SK-N-MC (cell line): ENCODE measurements around the gene CCL25.
"Not testable (repeated sequence)": the region's sequence is repeated elsewhere in the genome, so short reads cannot be mapped to it uniquely, and the experiment has no call there.

Experiments used
- DNase-seq: peaks from one replicate; pipeline ENCODE4 v3.0.0-alpha.2; 2011; ENCODE audit warnings: low read depth, low spot score
- H3K27ac ChIP-seq: fragments of 200-600 bp; sonication (generic); 2 replicates; pipeline ENCODE4 v1.5.1; 2016; ENCODE audit warnings: mixed run types
- H3K36me3 ChIP-seq: fragments of 200-600 bp; sonication (generic); 2 replicates; pipeline ENCODE4 v1.6.1; 2017; ENCODE audit warnings: antibody characterized with exemption, low read length, mixed read lengths; ENCODE audit not compliant: insufficient read depth
- H3K4me3 ChIP-seq: fragments of 200-600 bp; sonication (generic); 2 replicates; pipeline ENCODE4 v1.5.1; 2016
- H3K9ac ChIP-seq: fragments of 200-600 bp; sonication (generic); 2 replicates; pipeline ENCODE4 v1.8.0; 2017; ENCODE audit warnings: mixed run types, mixed read lengths; ENCODE audit not compliant: insufficient read length
- H3K9me3 ChIP-seq: fragments of 200-600 bp; sonication (generic); 2 replicates; pipeline ENCODE4 v1.6.1; 2017; ENCODE audit warnings: low read depth, mild to moderate bottlenecking, antibody characterized with exemption, low read length, moderate library complexity, mixed read lengths
- EZH2 ChIP-seq: fragments of 200-600 bp; sonication (generic); IDR thresholded peaks from one replicate; pipeline ENCODE4 v1.6.1; 2017; ENCODE audit warnings: antibody characterized with exemption
- FOXP2 ChIP-seq: optimal IDR thresholded peaks from 2 replicates; pipeline ENCODE3; 2011; ENCODE audit warnings: mild to moderate bottlenecking, moderate library complexity; ENCODE audit not compliant: insufficient read depth; ENCODE audit errors: extremely low read length, control extremely low read depth
- POLR2AphosphoS5 ChIP-seq: IDR thresholded peaks from 2 replicates; pipeline ENCODE4 v1.6.1; 2012; ENCODE audit warnings: mild to moderate bottlenecking, low read depth, low read length, borderline replicate concordance

The CCL25 gene

GRCh38 chr19:8097198-8097597, 44.6 kb downstream of the CCL25 start:
- Histone ChIP-seq H3K27ac (no peak overlapping the region), H3K36me3 (peaks cover 52% of the 10 kb centered on the region), H3K4me3 (no peak overlapping the region), H3K9me3 (peaks cover 17% of the 10 kb centered on the region; the same call in 1 of the 2 replicates), H3K9ac (no peak overlapping the region)
- TF ChIP-seq FOXP2 (no peak), EZH2 (no peak), POLR2AphosphoS5 (no peak)
- DNase-seq, result no peak

GRCh38 chr19:8097681-8098567, 45.4 kb downstream of the CCL25 start:
- no peak overlapping the region for H3K9ac ChIP-seq
- TF ChIP-seq FOXP2 (no peak), POLR2AphosphoS5 (no peak), EZH2 (no peak)
- H3K36me3 ChIP-seq, result peaks cover 57% of the 10 kb centered on the region
- peaks cover 17% of the 10 kb centered on the region; the same call in 1 of the 2 replicates for H3K9me3 ChIP-seq
- DNase-seq, result no peak
- H3K4me3 ChIP-seq, result no peak overlapping the region
- H3K27ac ChIP-seq, result no peak overlapping the region

GRCh38 chr19:8101311-8101710, 48.8 kb downstream of the CCL25 start:
- no peak overlapping the region for H3K27ac ChIP-seq
- H3K4me3 ChIP-seq, result no peak overlapping the region
- H3K9me3 ChIP-seq, result peaks cover 5% of the 10 kb centered on the region; the same call in 1 of the 2 replicates
- TF ChIP-seq FOXP2, result no peak
- no peak for TF ChIP-seq EZH2
- TF ChIP-seq POLR2AphosphoS5, result no peak
- peaks cover 45% of the 10 kb centered on the region for H3K36me3 ChIP-seq
- H3K9ac ChIP-seq, result no peak overlapping the region
- DNase-seq, result no peak

- not testable (repeated sequence) for H3K9me3 ChIP-seq, H3K27ac ChIP-seq, DNase-seq, H3K4me3 ChIP-seq, H3K9ac ChIP-seq
- peaks cover 45% of the 10 kb centered on the region for H3K36me3 ChIP-seq
Observed at GRCh38 chr19:8101910-8102309, 49.4 kb downstream of the CCL25 start.

GRCh38 chr19:8105471-8105870, 52.9 kb downstream of the CCL25 start:
- no peak for DNase-seq
- no peak overlapping the region for H3K4me3 ChIP-seq
- H3K36me3 ChIP-seq, result peaks cover 32% of the 10 kb centered on the region; the same call in 1 of the 2 replicates
- no peaks in the 10 kb centered on the region for H3K9me3 ChIP-seq
- H3K9ac ChIP-seq, result no peak overlapping the region
- no peak overlapping the region for H3K27ac ChIP-seq
- TF ChIP-seq POLR2AphosphoS5 (no peak), EZH2 (no peak), FOXP2 (no peak)

GRCh38 chr19:8107301-8107903, 54.8 kb downstream of the CCL25 start:
- peaks cover 30% of the 10 kb centered on the region; the same call in 1 of the 2 replicates for H3K36me3 ChIP-seq
- H3K27ac ChIP-seq, result no peak overlapping the region
- no peaks in the 10 kb centered on the region for H3K9me3 ChIP-seq
- TF ChIP-seq FOXP2, result no peak
- no peak for TF ChIP-seq EZH2
- no peak for TF ChIP-seq POLR2AphosphoS5
- no peak for DNase-seq
- no peak overlapping the region for H3K9ac ChIP-seq
- no peak overlapping the region for H3K4me3 ChIP-seq

- Histone ChIP-seq H3K4me3 (no peak overlapping the region), H3K9me3 (no peaks in the 10 kb centered on the region), H3K9ac (no peak overlapping the region), H3K36me3 (peaks cover 22% of the 10 kb centered on the region; the same call in 1 of the 2 replicates), H3K27ac (no peak overlapping the region)
- DNase-seq, result no peak
- no peak for TF ChIP-seq EZH2
- no peak for TF ChIP-seq POLR2AphosphoS5
- TF ChIP-seq FOXP2, result no peak
Observed at GRCh38 chr19:8108560-8109445, 56.2 kb downstream of the CCL25 start.

GRCh38 chr19:8109455-8109854, 56.9 kb downstream of the CCL25 start:
- Histone ChIP-seq H3K27ac (no peak overlapping the region), H3K36me3 (peaks cover 22% of the 10 kb centered on the region; the same call in 1 of the 2 replicates), H3K9me3 (no peaks in the 10 kb centered on the region), H3K9ac (no peak overlapping the region), H3K4me3 (no peak overlapping the region)
- DNase-seq, result no peak
- no peak for TF ChIP-seq FOXP2
- no peak for TF ChIP-seq POLR2AphosphoS5
- TF ChIP-seq EZH2, result no peak
